ENCODE data around the gene HMBS.
"Not testable (repeated sequence)": the region's sequence is repeated elsewhere in the genome, so short reads cannot be mapped to it uniquely, and the experiment has no call there.

Gene HMBS

DNA sequence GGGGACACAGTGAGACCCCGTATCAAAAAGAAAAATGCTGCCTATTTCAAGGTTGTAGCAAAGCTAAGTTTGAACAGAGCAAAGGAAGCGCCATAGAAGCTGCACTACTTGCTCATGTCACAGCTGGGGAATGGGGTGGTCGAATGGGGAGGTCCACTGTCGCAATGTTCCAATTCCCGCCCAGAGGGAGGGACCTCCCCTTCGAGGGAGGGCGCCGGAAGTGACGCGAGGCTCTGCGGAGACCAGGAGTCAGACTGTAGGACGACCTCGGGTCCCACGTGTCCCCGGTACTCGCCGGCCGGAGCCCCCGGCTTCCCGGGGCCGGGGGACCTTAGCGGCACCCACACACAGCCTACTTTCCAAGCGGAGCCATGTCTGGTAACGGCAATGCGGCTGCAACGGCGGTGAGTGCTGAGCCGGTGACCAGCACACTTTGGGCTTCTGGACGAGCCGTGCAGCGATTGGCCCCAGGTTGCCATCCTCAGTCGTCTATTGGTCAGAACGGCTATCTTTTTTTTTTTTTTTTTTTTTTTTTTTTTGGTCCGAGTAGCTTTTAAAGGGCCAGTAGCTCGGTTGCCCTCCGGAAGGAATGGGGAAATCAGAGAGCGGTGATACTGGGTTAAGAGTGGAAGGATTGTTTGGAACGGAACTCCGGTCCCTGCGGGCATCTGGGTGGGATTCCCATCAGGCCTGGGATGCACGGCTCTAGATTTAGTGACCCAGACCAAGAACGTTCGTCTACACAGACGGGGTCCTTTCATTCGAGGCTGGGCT, at the start of gene HMBS:
HMBS (plus strand) TSS at position 219 of the 774 bp plus-strand sequence; CDS start at position 372, 153 bp downstream.
- H3K4me3 ChIP-seq (ENCODE audit: low read depth, low read length) = peak within 1 kb of the TSS; percentile 94

- no peak overlapping the region for H3K4me3 ChIP-seq (ENCODE audit: low read depth, low read length)
Measured at GRCh38 chr11:119038884-119039283, 45.8 kb upstream of the HMBS start.

DNA sequence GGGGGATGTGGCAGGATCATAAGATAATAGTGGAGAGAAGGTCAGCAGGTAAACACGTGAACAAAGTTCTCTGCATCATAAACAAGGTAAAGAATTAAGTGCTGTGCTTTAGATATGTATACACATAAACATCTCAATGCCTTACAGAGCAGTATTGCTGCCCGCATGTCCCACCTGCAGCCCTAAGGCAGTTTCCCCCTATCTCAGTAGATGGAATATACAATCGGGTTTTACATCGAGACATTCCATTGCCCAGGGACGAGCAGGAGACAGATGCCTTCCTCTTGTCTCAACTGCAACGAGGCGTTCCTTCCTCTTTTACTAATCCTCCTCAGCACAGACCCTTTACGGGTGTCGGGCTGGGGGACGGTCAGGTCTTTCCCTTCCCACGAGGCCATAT, 45.2 kb upstream of the HMBS start:
- not testable (repeated sequence) for H3K4me3 ChIP-seq (ENCODE audit: low read depth, low read length)

- H3K4me3 ChIP-seq (ENCODE audit: low read depth, low read length) = no peak overlapping the region
Measured at GRCh38 chr11:119041821-119042514, 42.7 kb upstream of the HMBS start.

GRCh38 chr11:119042927-119043326, 41.8 kb upstream of the HMBS start:
- no peak overlapping the region for H3K4me3 ChIP-seq (ENCODE audit: low read depth, low read length)

DNA sequence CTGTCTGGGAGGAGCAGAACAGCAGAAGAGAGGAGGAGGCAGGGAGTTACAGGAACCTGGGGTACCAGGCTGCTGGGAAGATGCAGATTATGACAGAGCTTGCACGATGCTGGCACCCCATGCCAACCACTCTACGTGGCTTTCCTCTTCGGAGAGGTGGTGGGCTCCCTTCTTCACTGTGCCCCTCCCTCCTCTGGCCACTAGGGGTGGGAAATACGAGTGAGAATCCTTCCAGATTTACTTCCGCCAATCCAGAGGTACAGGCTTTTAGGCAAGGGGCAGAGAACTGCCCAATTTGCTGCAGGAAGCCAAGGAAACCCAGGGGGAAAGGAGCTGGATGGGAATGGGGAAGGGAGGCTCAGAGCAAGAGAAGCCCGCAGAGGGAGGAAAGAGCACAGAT, 40.0 kb upstream of the HMBS start:
- no peak overlapping the region for H3K4me3 ChIP-seq (ENCODE audit: low read depth, low read length)

GRCh38 chr11:119046489-119046888, 38.2 kb upstream of the HMBS start:
- H3K4me3 ChIP-seq (ENCODE audit: low read depth, low read length) = no peak overlapping the region

DNA sequence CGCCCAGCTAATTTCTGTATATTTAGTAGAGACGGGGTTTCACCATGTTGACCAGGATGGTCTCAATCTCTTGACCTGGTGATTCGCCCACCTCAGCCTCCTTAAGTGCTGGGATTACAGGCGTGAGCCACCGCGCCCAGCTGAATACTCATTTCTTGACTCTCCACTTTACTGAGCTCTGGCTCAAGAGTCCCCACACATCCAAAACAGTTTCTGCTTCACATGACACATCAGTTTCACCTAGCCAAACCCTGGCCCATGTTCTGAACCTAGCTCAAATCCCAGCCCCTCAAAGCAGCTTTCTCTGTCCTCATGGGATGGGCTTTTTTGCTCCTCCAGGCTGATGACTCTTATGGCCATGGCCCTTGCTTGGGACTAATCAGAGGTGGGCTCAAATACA, 37.5 kb upstream of the HMBS start:
- H3K4me3 ChIP-seq (ENCODE audit: low read depth, low read length) = no peak overlapping the region

DNA sequence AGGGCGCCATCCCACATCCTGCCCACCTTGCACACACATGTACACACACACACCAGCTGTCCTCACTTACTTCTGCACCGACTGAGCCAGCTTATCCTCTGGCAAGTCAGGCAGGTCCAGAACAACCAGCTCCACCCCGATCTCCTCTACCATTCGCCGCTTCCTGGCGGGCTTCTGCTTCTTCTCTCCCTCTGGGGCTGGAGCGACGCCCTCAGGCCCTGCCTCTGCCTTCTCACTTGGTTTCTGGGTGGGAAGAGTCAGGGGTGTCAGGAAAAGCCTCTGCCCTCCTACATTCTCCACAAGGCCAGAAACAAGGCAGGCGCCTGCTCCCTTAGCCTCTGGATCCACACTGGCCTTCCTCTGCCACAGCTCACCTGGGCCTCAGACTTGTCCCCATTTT, 36.0 kb upstream of the HMBS start:
- H3K4me3 ChIP-seq (ENCODE audit: low read depth, low read length) = no peak overlapping the region

GRCh38 chr11:119049081-119049480, 35.6 kb upstream of the HMBS start:
- H3K4me3 ChIP-seq (ENCODE audit: low read depth, low read length) = no peak overlapping the region

DNA sequence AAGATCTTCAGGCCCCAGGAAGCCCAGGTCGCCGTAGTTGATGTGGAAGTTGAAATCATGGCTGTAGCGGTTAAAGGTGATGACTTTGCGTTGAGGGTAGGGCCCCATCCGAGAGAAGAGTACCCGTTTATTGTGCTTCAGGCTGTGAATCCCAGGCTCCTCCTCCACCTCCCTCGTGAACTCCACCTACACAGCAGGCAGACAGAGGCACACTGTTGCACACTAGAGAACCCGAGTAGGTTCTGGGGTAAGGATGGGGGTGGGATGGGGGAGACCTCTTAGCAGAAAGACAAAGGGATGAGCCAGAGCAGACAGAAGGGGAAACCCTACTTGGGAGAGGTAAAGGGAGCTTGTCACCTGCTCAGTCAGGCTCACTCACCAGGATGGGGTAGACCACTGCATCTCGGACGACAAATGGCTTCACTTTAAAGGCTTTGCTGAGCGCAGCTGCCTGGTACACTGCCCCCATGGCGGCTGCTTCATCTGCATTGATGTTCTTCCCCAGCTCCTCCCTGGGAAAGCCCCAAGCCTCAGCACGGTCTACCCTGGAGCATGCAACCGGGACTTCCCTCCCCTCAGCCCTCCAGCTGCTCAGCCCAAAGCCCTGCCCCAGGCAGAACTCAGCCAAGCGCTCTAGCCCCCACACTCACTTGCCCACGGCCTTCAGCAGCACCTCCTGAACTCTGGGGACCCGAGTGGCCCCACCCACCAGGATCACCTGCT, 33.1 kb upstream of the HMBS start:
- no peak overlapping the region for H3K4me3 ChIP-seq (ENCODE audit: low read depth, low read length)

DNA sequence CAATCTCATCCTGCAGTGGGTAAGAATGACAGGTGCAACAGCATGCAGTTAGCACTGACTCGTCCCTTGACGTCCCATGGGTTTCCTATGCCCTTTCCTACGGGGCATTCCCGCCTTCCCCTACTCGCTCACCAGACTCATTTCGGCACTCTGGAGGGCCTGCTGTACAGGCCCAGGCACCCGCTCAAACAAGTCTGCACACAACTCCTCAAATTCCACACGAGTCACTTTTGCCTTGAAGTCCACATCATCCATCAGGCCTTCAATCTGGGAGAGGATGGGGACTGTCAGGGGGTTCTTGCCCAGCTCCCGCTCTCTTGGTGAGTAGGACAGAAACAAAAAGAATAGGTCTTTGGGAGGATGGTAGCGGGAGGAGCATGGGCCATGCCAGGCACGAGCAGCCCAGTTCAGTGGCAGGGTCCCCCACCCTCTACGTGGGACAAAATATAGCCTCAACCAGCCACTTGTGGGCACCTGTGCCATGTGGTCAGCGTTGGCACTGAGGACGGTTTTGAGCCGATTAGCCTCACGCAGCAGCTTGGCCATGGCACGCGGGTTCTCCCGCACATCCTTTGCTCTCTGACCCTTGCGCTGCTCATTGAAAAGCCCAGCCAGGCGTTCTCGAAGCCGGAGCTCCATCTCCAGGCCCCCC, 32.4 kb upstream of the HMBS start:
- H3K4me3 ChIP-seq (ENCODE audit: low read depth, low read length) = no peak overlapping the region

- no peak overlapping the region for H3K4me3 ChIP-seq (ENCODE audit: low read depth, low read length)
Measured at GRCh38 chr11:119054418-119054817, 30.3 kb upstream of the HMBS start.

DNA sequence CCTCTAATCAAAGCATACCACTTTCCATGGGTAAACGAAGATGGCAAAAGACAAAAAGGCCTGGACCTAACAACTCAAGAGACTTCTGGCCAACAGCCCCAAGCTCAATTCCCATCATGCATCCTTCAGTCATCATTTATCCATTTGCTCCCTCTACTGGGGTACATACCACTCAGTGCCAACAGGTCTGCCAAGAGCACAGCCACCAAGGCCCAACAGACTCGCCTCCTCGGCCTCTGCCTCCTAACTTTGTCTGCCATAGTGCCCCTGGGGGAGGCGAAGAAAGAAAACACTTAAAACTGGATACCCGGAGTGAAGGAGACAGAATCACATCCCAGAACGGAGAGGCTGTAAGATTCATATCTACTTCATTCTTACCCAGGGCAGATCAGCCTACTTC, 28.8 kb upstream of the HMBS start:
- peak overlapping the region; percentile 77 for H3K4me3 ChIP-seq (ENCODE audit: low read depth, low read length)

DNA sequence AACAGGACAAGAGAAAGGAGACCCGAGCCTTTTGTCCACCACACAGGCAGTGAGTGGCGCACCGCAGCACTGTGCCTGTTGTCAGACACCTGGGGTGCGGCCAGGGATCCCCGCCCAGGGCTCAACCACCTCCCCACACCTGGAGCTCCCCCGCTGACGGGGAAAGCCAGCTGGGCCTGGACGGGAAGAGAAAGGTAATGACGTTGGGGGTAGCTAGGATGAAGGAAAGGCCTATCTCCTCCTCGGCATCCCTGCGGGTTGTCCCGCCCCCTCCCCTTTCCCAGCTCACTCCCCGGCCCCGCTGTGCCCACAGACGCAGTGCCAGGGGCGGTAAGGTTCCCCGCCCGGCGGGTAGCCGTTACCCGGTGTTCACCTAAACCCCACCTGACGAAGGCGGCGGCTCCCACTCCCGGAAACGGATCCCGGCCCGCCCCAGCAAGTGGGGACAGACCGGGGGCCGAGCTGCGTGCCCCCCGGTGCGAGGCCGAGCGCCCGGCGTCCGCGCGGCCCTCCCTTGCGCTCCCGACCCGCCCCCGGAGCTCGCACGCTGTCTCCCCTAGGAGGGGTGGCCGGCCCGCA, 28.2 kb upstream of the HMBS start:
- H3K4me3 ChIP-seq (ENCODE audit: low read depth, low read length) = peak overlapping the region; percentile 77

DNA sequence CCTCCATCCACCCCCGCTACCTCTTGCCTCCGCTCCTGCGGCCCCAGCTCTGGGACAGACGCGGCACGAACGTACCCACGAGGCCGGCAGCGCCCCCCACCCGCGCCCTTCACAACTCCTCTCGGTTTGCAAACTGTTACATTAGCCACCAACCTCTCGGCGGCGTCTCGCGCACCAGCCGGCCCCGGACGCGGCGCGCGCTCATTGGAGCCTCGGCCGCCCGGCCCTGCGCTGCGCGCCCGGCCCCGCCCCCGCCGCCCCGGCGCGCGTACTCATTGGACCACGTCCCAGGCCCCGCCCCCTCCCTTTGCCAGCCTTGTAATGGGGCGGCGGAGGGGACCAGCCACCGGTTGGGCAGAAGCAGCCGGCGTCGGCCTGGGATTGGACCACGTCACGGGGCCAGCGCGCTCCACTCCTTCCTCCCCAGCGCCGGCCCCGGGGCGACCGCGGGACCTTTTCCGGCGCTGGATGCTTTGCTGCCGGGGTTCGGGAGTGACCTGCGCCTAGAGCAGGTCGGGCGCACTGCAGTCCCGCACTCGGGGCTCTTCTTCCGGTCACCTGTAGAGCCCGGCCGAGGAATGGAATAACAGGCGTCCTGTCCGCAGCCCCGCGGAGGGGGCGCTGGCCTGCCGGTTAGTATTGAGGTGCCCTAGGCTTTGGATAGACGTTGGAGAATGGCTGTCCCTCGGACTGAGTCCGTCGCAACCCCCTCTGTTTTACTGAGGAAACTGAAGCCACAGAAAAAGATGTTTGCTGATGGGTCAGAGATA, 27.5 kb upstream of the HMBS start, which contains the start of gene HYOU1:
HYOU1 (minus strand) TSS at position 206 of the 770 bp plus-strand sequence. CDS start 1,045 bp downstream, outside the sequence.
- H3K4me3 ChIP-seq (ENCODE audit: low read depth, low read length) = peak within 1 kb of the TSS; percentile 82

DNA sequence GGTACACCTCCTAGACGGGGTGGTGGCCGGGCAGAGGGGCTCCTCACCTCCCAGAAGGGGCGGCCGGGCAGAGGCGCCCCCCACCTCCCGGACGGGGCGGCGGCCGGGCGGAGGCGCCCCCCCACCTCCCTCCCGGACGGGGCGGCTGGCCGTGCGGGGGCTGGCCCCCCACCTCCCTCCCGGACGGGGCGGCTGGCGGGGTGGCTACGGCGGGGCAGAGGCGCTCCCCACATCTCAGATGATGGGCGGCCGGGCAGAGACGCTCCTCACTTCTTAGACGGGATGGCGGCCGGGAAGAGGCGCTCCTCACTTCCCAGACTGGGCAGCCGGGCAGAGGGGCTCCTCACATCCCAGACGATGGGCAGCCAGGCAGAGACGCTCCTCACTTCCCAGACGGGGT, 25.6 kb upstream of the HMBS start:
- not testable (repeated sequence) for H3K4me3 ChIP-seq (ENCODE audit: low read depth, low read length)

DNA sequence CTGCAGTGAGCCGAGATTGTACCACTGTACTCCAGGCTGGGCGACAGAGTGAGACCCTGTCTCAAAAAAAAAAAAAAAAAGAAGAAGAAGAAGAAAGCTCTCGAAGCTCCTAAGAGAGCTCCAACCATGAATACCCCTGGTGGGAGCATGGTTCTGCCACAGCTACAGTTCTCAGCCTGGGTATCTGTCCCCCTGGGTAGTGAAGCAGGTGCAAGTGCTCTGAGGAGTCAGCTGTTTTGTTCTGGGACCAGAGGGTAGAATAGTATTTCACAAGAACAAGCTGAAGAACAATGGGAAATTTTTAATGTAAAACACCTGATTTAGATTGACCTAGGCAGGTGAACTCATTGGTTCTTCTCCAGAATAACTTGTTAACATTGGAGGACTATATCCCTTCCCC, 23.4 kb upstream of the HMBS start:
- no peak overlapping the region for H3K4me3 ChIP-seq (ENCODE audit: low read depth, low read length)

GRCh38 chr11:119062779-119063178, 21.9 kb upstream of the HMBS start:
- no peak overlapping the region for H3K4me3 ChIP-seq (ENCODE audit: low read depth, low read length)

GRCh38 chr11:119065369-119065768, 19.3 kb upstream of the HMBS start:
- no peak overlapping the region for H3K4me3 ChIP-seq (ENCODE audit: low read depth, low read length)

Data from iPS-11a (cell line).